Measurements from ENCODE around the gene KIF26B.

GRCh38 chr1:245579881-245580280, 425.1 kb downstream of the KIF26B start:
- TF ChIP-seq CTCF (IDR thresholded peaks at IDR 0.05; ENCODE audit: insufficient read depth, low read length, poor library complexity, severe bottlenecking) (no peak), EZH2phosphoT487 (conservative IDR thresholded peaks at IDR 0.05; ENCODE audit: low read length) (no peak)

Data from SU-DHL-6 (cell line).